NCI-H2196 (cell line): Measurements from ENCODE around the gene DGKE.

Experiments used
- DNase-seq: peaks from one replicate; lab custom pipeline; 2025; ENCODE audit not compliant: unreplicated experiment; lab: John Stamatoyannopoulos, UW

The DGKE gene

GRCh38 chr17:56912105-56912999 is 78.4 kb downstream of the DGKE start:
- DNase-seq: no peak

- DNase-seq: no peak
Observed at GRCh38 chr17:56913000-56913311, 79.0 kb downstream of the DGKE start.

GRCh38 chr17:56913353-56913866 is 79.5 kb downstream of the DGKE start:
- no peak for DNase-seq

- DNase-seq: peak; percentile 84
Observed at GRCh38 chr17:56913867-56914580, 80.1 kb downstream of the DGKE start, which contains the start of gene TRIM25. TSS of gene TRIM25 (minus strand) at chr17:56914049. CDS start at chr17:56913988, 61 bp downstream.

GRCh38 chr17:56914581-56915273 is 80.8 kb downstream of the DGKE start:
- no peak for DNase-seq

GRCh38 chr17:56917559-56918296 is 83.8 kb downstream of the DGKE start:
- DNase-seq: no peak

- no peak for DNase-seq
Observed at GRCh38 chr17:56918916-56919315, 85.0 kb downstream of the DGKE start.
